Brain microvascular endothelial cell (primary cell): ENCODE measurements around the gene TSPAN11.

Experiments used
- DNase-seq: peaks from one replicate; pipeline ENCODE4 v3.0.0-alpha.2; 2020
- H3K27ac ChIP-seq: fragments of 250-450 bp; sonication (Bioruptor Pico); 2 replicates; pipeline ENCODE4 v1.5.1; 2020; ENCODE audit warnings: mild to moderate bottlenecking, moderate library complexity
- H3K27me3 ChIP-seq: fragments of 250-450 bp; sonication (Bioruptor Pico); replicated peaks from 2 replicates; pipeline ENCODE4 v1.5.1; 2020; ENCODE audit warnings: mild to moderate bottlenecking
- H3K36me3 ChIP-seq: fragments of 250-450 bp; sonication (Bioruptor Pico); replicated peaks from 2 replicates; pipeline ENCODE4 v1.5.1; 2020; ENCODE audit warnings: mild to moderate bottlenecking
- H3K4me3 ChIP-seq: 2 replicates; pipeline ENCODE4 v1.5.1; 2011; ENCODE audit warnings: low read depth, mild to moderate bottlenecking, control low read depth, low read length, moderate library complexity
- CTCF ChIP-seq: IDR thresholded peaks from 2 replicates; pipeline ENCODE4 v1.5.1; 2011; ENCODE audit warnings: low read depth, mild to moderate bottlenecking, moderate library complexity, low read length, control low read depth, inconsistent platforms; ENCODE audit errors: missing control alignments
- in situ Hi-C: cut with HindIII; loops from 2 replicates; pipeline ENCODE4 v1.10.0; 2017; ENCODE audit warnings: low sequenced_read_pairs, low pct_ligation_motif_present

TSPAN11 gene

GRCh38 chr12:30896461-30896860, 30.1 kb upstream of the TSPAN11 start:
- Histone ChIP-seq H3K36me3 (no peaks in the 10 kb centered on the region), H3K27me3 (no peaks in the 10 kb centered on the region), H3K4me3 (no peak overlapping the region), H3K27ac (no peak overlapping the region)
- no peak for TF ChIP-seq CTCF
- no peak for DNase-seq
- in situ Hi-C loops = no loop called here

- Histone ChIP-seq H3K36me3 (no peaks in the 10 kb centered on the region), H3K4me3 (no peak overlapping the region), H3K27me3 (no peaks in the 10 kb centered on the region), H3K27ac (no peak overlapping the region)
- DNase-seq = no peak
- in situ Hi-C loops = no loop called here
- no peak for TF ChIP-seq CTCF
These were observed 27.7 kb upstream of the TSPAN11 start for GRCh38 chr12:30898846-30899245.

- in situ Hi-C loops = no loop called here
- Histone ChIP-seq H3K4me3 (no peak overlapping the region), H3K27ac (no peak overlapping the region), H3K36me3 (no peaks in the 10 kb centered on the region), H3K27me3 (no peaks in the 10 kb centered on the region)
- no peak for TF ChIP-seq CTCF
- DNase-seq = no peak
These were observed 26.2 kb upstream of the TSPAN11 start for GRCh38 chr12:30900351-30900750.

GRCh38 chr12:30902001-30902400, 24.5 kb upstream of the TSPAN11 start:
- Histone ChIP-seq H3K27ac (no peak overlapping the region), H3K27me3 (no peaks in the 10 kb centered on the region), H3K4me3 (no peak overlapping the region), H3K36me3 (no peaks in the 10 kb centered on the region)
- DNase-seq = no peak
- in situ Hi-C loops = no loop called here
- no peak for TF ChIP-seq CTCF

GRCh38 chr12:30902596-30902995, 24.0 kb upstream of the TSPAN11 start:
- no peak overlapping the region for H3K4me3 ChIP-seq
- H3K36me3 ChIP-seq = no peaks in the 10 kb centered on the region
- in situ Hi-C loops = no loop called here
- DNase-seq = no peak
- no peaks in the 10 kb centered on the region for H3K27me3 ChIP-seq
- H3K27ac ChIP-seq = no peak overlapping the region
- no peak for TF ChIP-seq CTCF

GRCh38 chr12:30905463-30906009, 21.0 kb upstream of the TSPAN11 start:
- no peaks in the 10 kb centered on the region for H3K36me3 ChIP-seq
- H3K4me3 ChIP-seq = no peak overlapping the region
- in situ Hi-C loops = no loop called here
- no peak for DNase-seq
- no peak for TF ChIP-seq CTCF
- H3K27me3 ChIP-seq = no peaks in the 10 kb centered on the region
- H3K27ac ChIP-seq = no peak overlapping the region
